IPS-NIHi11 (cell line): ENCODE results near the gene PLAC1.

Experiments
- DNase-seq: peaks from one replicate; pipeline ENCODE4 v3.0.0; 2012; ENCODE audit warnings: mixed read lengths, low spot score

The PLAC1 gene

DNA sequence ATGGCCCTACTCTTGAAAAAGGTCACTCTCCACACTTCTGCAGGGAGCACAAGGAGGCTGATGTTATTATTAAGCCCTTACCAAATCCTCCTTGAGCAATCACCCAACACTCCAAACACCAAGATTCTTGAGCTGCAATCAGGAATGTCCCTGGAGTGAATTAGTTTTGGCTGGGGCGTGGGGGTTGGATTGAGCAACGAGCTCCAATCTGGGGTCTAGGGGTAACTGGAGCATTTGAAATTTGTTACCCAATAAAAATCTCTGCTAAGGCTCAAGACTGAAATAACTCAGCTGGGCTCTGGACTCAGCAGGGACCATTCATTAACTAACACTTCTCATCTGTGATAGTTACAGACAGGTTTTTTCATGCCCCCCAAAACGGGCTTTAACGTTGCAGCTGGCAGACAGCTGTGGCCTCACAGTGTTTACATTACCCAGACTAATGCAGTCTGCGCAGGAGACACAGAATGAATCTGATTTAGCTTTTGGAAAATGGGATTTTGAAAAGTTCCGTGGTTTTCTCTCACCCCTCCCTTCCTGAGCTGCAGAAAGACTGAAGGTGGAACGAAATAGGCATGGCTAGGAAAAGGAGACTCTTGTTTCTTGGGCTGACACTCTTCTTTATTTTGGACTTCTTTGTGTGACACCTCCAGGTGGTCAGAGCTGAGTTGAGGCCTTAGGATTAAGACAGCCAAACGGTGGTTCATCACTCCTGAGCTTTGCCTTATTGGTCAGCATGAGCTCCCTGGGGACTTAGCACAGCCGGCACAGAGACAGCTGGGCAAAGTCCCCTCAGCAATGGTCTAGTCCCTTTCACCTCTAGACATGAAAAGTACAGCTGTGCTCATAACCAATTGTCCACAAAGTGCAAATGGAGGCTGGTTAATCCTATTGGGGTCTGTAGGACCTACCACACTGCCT lies 26.6 kb downstream of the PLAC1 start:
- no peak for DNase-seq

GRCh38 chrX:134628663-134629062 lies 29.6 kb downstream of the PLAC1 start:
- no peak for DNase-seq

GRCh38 chrX:134626434-134626833 lies 31.8 kb downstream of the PLAC1 start:
- no peak for DNase-seq

DNA sequence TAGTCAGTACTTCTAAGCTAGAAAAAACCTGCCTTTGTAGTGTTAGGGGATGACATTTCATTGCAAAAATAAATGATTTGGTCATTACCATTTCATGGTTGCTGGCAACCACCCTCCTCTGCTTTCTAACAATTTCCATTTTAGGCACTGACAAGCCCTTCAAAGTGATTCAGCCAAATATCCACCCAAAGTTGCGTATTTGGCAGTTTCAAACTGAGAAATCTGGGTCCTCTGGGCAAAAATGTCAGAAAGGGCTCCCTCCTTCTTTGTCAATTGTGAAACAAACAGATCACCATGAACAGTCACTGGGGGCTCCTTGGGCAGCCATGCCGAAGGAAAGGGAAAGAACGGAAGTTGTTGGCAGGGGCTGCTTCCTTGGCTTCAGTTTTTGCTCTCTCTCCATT lies 33.0 kb downstream of the PLAC1 start:
- no peak for DNase-seq

GRCh38 chrX:134624046-134624430 lies 34.2 kb downstream of the PLAC1 start:
- no peak for DNase-seq

DNA sequence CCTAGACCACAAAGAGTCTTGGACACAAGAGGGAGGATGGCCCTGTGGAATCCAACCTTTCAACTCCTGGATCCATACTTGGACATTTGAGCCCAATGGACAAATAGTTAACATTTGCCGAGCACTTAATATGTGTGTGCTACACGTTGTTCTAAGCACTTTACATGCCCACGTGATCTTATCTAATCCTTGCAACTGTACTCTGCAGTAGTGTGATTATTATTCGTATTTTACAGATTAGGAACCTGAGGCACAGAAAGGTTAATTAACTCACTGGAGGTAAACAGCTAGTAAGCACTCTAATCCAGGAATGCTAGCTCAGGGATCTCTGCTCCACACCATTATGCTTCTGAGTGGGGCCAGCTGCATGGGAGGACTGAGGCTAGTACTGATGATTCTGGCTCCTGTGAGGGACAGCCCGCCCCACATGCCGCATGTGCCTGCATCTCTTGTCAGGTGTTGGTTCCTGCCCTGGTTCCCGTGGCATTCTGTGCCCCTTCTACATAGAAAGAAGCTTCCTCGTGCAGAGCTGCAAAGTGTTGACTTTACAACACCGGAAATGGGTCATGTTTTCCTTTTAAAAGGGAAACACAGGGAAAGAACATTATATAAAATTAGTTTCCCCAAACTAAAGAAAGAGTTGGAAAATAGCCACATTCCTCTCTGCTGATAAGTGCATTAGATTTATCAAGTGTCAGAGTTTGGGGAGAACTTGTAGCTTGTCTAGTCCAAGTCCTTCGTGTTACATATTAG lies 34.8 kb downstream of the PLAC1 start:
- DNase-seq = no peak

GRCh38 chrX:134622813-134623185 lies 35.5 kb downstream of the PLAC1 start:
- DNase-seq = no peak

GRCh38 chrX:134622056-134622812 lies 36.0 kb downstream of the PLAC1 start:
- peak; percentile 54 for DNase-seq

DNA sequence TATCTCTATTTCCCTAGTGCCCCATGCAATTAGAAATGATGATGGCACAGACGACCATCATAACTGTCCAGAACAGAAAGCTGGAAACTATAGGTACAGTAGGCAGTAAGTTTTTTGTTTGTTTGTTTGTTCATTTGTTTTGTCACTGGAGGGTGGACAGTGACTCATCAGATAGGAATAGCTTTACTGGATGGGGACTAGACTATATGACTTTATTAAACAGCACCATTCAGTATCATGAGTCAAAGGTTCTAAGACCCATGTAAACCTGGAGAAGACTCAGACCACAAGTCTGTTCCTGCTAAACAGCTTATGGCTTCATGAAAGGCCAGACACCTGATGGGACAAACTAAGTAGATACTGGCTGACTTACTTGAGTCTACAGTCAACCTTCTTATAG lies 38.4 kb downstream of the PLAC1 start:
- no peak for DNase-seq

GRCh38 chrX:134613396-134613795 lies 44.9 kb downstream of the PLAC1 start:
- DNase-seq = no peak

DNA sequence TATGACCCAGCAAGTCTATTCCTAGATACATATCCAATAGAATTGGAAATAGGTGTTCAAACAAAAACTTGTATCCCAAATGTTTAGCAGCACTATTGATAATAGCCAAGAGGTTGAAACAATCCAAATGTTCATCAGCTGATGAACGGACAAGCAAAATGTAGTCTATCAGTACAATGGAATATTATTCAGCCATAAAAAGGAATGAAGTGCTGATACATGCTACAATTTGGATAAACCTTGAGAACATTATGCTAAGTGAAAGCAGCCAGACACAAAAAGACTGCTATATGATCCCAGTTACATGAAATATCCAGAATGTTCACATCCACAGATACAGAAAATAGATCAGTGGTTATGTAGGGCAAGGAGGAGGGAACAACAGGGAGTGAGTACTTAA lies 50.1 kb downstream of the PLAC1 start:
- no peak for DNase-seq

- no peak for DNase-seq
Observed at GRCh38 chrX:134607523-134607922, 50.7 kb downstream of the PLAC1 start.

DNA sequence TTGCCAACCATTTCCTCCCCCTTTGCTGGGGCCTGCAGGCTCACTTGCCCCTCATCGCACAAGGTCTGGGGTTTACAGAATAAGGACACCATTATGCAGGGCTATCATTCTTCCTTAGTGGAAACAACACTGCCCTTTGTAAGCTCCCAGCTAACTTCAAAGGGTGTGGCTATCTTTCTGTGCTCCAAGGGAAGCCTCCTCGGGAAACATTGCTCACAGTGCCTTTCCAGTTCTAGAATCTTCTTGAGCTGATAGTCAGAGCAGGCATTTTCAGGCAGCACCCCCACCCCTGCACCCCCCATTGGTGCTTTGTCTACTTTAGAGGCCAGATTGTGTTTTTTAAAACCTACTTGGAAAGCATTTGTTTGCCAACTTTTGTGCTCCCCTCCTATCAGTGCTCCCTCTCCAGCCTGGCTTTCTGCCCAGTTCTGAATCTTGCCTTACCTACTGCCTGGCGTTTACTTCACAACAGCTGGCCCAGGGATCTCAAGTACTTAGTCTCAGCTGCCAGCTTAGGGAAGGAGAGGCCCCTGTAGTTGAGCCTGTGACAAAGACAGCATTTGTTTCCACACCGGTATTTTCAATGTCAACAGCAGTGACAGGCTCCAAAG lies 53.5 kb downstream of the PLAC1 start:
- no peak for DNase-seq

DNA sequence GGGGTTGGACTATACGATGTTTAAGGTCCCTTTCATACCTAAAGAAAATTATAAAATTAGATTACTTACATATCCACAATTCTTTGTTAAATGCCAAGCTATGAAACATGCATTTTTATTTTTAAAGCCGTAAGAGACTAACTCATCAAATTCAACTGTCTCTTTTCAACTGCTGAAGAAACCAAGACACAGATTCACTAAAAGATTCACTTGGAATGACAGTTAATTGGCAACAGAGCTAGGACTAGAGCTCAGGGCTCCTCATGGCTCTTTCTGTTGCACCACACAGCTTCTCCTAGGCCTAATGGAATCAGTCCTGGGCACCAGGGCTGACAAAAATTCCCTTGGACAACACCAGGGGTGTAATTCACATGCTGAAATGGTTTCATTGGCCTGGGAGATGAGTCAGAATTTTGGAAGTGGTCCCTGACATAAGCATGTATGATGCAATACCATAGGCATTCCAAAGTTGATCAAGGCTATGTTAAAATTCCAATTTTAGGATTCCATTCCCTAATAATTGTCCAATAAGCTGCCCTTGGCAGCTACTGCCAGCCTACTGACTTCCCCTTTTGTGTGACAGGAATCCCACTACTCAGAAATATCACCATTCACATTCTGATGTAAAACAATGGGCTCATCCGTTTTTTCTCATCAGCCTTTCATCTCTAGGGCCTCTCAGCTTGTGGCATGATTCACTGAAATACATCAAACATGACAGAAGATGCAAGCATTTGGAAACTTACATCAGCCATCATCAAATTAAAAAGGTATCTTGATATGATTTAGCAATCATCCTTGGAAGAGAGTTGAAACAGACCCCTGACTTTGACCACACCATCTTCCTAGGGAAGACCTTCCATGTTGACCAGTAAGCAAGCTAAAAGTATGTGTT lies 54.2 kb downstream of the PLAC1 start:
- no peak for DNase-seq

DNA sequence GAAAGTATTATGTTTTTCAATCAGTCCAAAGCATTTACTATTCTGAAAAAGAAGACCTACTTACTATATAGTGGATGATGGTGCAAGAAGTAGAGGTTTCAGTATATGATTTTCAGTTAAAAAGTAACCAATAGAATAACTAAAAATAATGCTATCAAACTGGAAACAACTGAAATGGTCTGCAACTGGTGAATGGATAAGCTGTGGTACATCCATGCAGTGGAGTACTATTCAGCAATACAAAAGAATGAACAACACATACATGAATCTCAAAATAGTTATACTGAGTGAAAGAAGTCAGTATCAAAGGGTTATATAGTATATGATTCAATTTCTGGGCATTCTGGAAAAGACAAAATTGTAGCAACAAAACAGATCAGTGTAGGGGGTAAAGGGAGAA lies 55.9 kb downstream of the PLAC1 start:
- no peak for DNase-seq

- no peak for DNase-seq
Observed at GRCh38 chrX:134601240-134601765, 57.0 kb downstream of the PLAC1 start.

GRCh38 chrX:134600714-134601113 lies 57.6 kb downstream of the PLAC1 start:
- no peak for DNase-seq

DNA sequence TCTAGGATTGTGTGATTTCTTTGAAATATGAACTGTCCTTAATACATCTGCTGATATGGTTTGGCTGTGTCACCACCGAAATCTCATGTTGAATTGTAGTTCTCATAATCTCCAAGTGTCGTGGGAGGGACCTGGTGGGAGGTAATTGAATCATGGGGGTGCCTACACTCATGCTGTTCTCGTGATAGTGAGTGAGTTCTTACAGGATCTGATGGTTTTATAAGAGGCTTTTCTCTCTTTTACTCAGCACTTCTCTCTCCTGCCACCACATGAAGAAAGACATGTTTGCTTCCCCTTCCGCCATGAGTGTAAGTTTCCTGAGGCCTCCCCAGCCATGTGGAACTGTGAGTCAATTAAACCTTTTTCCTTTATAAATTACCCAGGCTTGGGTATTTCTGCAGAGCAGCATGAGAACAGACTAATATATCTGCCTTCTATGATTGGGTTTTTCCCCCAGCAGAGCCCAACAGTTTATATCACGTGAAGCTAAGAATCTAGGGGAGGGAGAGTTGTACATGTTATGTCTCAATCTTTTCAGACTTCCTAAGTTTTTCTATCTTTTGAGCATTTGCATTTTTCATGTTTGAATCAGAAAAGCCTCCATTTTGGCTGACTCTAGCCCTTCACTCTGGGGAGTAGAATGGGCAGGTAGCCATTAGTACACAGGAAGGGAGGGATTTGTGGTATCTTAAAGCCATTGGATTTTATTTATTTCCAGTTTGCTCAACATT lies 58.9 kb downstream of the PLAC1 start:
- no peak for DNase-seq

- DNase-seq = no peak
Observed at GRCh38 chrX:134592303-134592702, 66.0 kb downstream of the PLAC1 start.

DNA sequence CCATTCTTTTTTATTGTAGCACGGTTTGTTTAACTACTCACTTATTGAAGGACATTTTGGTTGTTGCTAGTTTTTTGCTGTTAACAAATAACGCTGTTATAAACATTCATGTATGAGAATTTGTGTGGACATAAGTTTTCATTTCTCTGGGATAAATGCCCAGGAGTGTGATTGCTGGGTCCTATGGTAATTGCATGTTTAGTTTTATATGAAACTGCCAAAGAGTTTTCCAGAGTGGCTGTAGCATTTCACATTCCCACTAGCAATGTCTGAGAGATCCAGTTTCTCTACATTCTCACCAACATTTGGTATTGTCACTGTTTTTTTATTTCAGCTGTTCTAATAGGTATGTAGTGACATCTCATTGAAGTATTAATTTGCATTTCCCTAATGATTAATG lies 66.8 kb downstream of the PLAC1 start:
- DNase-seq = no peak
